GM23248 (cell line): Measurements from ENCODE around the gene PABPC3.

ENCODE experiments used
- EZH2 ChIP-seq: fragments of 200-600 bp; sonication (generic); IDR thresholded peaks from 2 replicates; pipeline ENCODE4 v1.6.1; 2018; ENCODE audit warnings: antibody characterized with exemption, mild to moderate bottlenecking; ENCODE audit not compliant: insufficient read depth, poor library complexity, severe bottlenecking
- EZH2phosphoT487 ChIP-seq: fragments of 200-600 bp; sonication (generic); IDR thresholded peaks from 2 replicates; pipeline ENCODE4 v1.6.1; 2018; ENCODE audit warnings: antibody characterized with exemption, moderate library complexity, mild to moderate bottlenecking, low read depth; ENCODE audit not compliant: insufficient read depth

GRCh38 chr13:25059166-25059565 is 36.8 kb upstream of the PABPC3 start:
- no peak for TF ChIP-seq EZH2
- no peak for TF ChIP-seq EZH2phosphoT487
